MM.1S (cell line): ENCODE data around the gene PELI1.

Experiments
- DNase-seq: peaks from one replicate; pipeline ENCODE4 v3.0.0-alpha.2; 2015
- H2AFZ ChIP-seq: fragments of 300-600 bp; sonication (generic); 2 replicates; pipeline ENCODE4 v1.6.0; 2016; ENCODE audit warnings: antibody characterized with exemption, low read length
- H3F3A ChIP-seq: fragments of 300-600 bp; sonication (generic); 2 replicates; pipeline ENCODE4 v1.6.1; 2016; ENCODE audit warnings: mild to moderate bottlenecking, antibody characterized with exemption, low read length, moderate library complexity, mixed read lengths; ENCODE audit not compliant: insufficient read depth
- H3K27ac ChIP-seq: fragments of 300-600 bp; sonication (generic); 2 replicates; pipeline ENCODE4 v1.5.1; 2016; ENCODE audit warnings: mild to moderate bottlenecking, low read length
- H3K27me3 ChIP-seq: fragments of 300-600 bp; sonication (generic); replicated peaks from 2 replicates; pipeline ENCODE4 v1.6.0; 2016; ENCODE audit warnings: low read length; ENCODE audit not compliant: insufficient read depth
- H3K36me3 ChIP-seq: fragments of 300-600 bp; sonication (generic); replicated peaks from 2 replicates; pipeline ENCODE4 v1.6.1; 2016; ENCODE audit warnings: mild to moderate bottlenecking, low read length, mixed read lengths; ENCODE audit not compliant: insufficient read depth
- H3K4me1 ChIP-seq: fragments of 300-600 bp; sonication (generic); 2 replicates; pipeline ENCODE4 v1.6.1; 2016; ENCODE audit warnings: low read length, mixed read lengths
- H3K4me2 ChIP-seq: fragments of 300-600 bp; sonication (generic); 2 replicates; pipeline ENCODE4 v1.6.0; 2016; ENCODE audit warnings: low read depth, low read length
- H3K4me3 ChIP-seq: fragments of 300-600 bp; sonication (generic); 2 replicates; pipeline ENCODE4 v1.5.1; 2016; ENCODE audit warnings: low read length, mixed read lengths
- H3K79me2 ChIP-seq: fragments of 300-600 bp; sonication (generic); 2 replicates; pipeline ENCODE4 v1.6.1; 2016; ENCODE audit warnings: mixed run types, low read length, mixed read lengths
- H3K9ac ChIP-seq: fragments of 300-600 bp; sonication (generic); 2 replicates; pipeline ENCODE4 v1.6.1; 2016; ENCODE audit warnings: low read length, mixed read lengths
- H3K9me2 ChIP-seq: fragments of 300-600 bp; sonication (generic); replicated peaks from 2 replicates; pipeline ENCODE4 v1.6.1; 2016; ENCODE audit warnings: mild to moderate bottlenecking, low read length, mixed read lengths; ENCODE audit not compliant: insufficient read depth
- H3K9me3 ChIP-seq: fragments of 300-600 bp; sonication (generic); replicated peaks from 2 replicates; pipeline ENCODE4 v1.6.1; 2016; ENCODE audit warnings: mild to moderate bottlenecking, low read length, mixed read lengths; ENCODE audit not compliant: insufficient read depth
- H4K20me1 ChIP-seq: fragments of 300-600 bp; sonication (generic); 2 replicates; pipeline ENCODE4 v1.6.1; 2016; ENCODE audit warnings: mild to moderate bottlenecking, low read length, moderate library complexity, mixed read lengths; ENCODE audit not compliant: insufficient read depth
- EZH2 ChIP-seq: fragments of 300-600 bp; sonication (generic); optimal IDR thresholded peaks from 2 replicates; pipeline ENCODE3; 2017; ENCODE audit warnings: low read depth, mild to moderate bottlenecking, antibody characterized with exemption, low read length, mixed read lengths
- EZH2phosphoT487 ChIP-seq: fragments of 300-600 bp; sonication (generic); IDR thresholded peaks from 2 replicates; pipeline ENCODE4 v1.6.1; 2018; ENCODE audit warnings: antibody characterized with exemption, low read length
- TF ChIP-seq, protein P1 (sequence below): fragments of 300-600 bp; sonication (generic); IDR thresholded peaks from 2 replicates; pipeline ENCODE4 v1.5.1; 2016; ENCODE audit warnings: antibody characterized with exemption, low read length, mixed read lengths

PELI1 gene

DNA sequence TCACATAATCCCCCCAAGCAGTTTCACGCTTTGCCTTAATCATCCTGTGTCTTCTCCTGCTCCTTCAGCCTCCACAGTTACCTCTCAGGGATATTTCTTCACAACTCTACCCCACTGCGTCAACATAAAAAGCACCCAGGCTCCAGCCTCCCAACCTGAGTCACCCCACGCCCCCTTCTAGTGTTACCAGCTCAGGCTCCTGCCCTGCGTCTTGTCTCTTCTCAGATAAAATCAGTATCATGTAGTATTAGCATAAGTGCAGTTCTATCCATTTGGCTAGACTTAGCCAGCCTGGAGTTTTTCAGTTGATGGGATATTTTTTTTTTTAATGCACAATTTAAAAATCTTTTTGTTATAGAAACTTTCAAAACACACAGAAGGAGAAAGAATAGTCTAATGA is 9.6 kb upstream of the PELI1 start:
- no peaks in the 10 kb centered on the region for H4K20me1 ChIP-seq
- DNase-seq: no peak
- H3K9ac ChIP-seq: no peak overlapping the region
- TF ChIP-seq, protein P1, sequence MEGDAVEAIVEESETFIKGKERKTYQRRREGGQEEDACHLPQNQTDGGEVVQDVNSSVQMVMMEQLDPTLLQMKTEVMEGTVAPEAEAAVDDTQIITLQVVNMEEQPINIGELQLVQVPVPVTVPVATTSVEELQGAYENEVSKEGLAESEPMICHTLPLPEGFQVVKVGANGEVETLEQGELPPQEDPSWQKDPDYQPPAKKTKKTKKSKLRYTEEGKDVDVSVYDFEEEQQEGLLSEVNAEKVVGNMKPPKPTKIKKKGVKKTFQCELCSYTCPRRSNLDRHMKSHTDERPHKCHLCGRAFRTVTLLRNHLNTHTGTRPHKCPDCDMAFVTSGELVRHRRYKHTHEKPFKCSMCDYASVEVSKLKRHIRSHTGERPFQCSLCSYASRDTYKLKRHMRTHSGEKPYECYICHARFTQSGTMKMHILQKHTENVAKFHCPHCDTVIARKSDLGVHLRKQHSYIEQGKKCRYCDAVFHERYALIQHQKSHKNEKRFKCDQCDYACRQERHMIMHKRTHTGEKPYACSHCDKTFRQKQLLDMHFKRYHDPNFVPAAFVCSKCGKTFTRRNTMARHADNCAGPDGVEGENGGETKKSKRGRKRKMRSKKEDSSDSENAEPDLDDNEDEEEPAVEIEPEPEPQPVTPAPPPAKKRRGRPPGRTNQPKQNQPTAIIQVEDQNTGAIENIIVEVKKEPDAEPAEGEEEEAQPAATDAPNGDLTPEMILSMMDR: no peak
- TF ChIP-seq EZH2phosphoT487 (no peak), EZH2 (no peak)
- H3K27ac ChIP-seq: no peak overlapping the region
- no peaks in the 10 kb centered on the region for H3K9me3 ChIP-seq
- no peaks in the 10 kb centered on the region for H3F3A ChIP-seq
- H3K79me2 ChIP-seq: no peaks in the 10 kb centered on the region
- H3K27me3 ChIP-seq: no peaks in the 10 kb centered on the region
- no peak overlapping the region for H3K4me3 ChIP-seq
- H3K9me2 ChIP-seq: no peaks in the 10 kb centered on the region
- H3K4me2 ChIP-seq: no peak overlapping the region
- H3K36me3 ChIP-seq: no peaks in the 10 kb centered on the region
- H3K4me1 ChIP-seq: no peaks in the 10 kb centered on the region
- no peak overlapping the region for H2AFZ ChIP-seq

DNA sequence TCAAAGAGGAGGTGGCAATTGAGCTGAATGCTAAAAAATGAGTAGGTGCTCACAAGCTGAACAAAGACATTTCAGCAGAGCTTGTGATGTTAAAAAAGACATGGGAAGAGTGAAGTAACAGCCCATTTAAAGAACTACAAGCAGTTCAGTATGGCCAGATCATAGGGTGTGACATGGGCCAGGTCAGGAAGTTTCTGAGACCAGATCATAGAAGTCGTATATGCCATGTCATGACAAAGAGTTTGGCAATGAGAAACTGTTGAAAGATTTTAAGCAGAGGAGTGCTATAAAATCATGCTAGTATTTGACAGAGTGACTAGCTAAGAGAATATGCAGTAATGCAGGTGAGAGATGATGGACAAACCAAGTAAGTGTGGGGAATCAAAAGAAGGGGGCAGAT is 7.3 kb upstream of the PELI1 start:
- no peak overlapping the region for H2AFZ ChIP-seq
- H3K9ac ChIP-seq: no peak overlapping the region
- H3K4me3 ChIP-seq: no peak overlapping the region
- H3K4me1 ChIP-seq: no peaks in the 10 kb centered on the region
- DNase-seq: no peak
- TF ChIP-seq EZH2phosphoT487 (no peak), EZH2 (no peak)
- TF ChIP-seq, protein P1: no peak
- H3K79me2 ChIP-seq: no peaks in the 10 kb centered on the region
- no peaks in the 10 kb centered on the region for H3K36me3 ChIP-seq
- H3K27ac ChIP-seq: no peak overlapping the region
- H4K20me1 ChIP-seq: no peaks in the 10 kb centered on the region
- no peaks in the 10 kb centered on the region for H3K9me2 ChIP-seq
- no peaks in the 10 kb centered on the region for H3F3A ChIP-seq
- H3K27me3 ChIP-seq: no peaks in the 10 kb centered on the region
- no peaks in the 10 kb centered on the region for H3K9me3 ChIP-seq
- H3K4me2 ChIP-seq: no peak overlapping the region

DNA sequence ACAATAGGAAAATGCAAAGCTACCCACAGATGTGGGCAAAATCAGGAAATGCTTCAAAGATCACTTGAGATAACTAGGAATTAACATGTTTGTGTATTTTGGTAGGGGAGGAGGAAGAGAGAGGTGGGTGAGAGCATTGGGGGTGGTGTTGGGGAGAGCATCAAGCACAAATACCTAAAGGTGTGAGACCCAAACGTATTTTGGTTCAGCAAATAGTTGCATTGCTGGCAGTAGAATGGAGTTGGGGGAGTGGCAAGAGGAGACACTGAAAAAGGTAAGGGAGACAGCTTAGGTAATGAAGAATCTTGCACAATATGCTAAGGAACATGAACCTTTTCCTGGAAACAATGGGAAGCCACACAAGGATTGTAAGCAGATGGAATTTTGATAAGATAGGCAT is 1.5 kb upstream of the PELI1 start:
- Histone ChIP-seq H3K27me3 (no peaks in the 10 kb centered on the region), H3F3A (peaks cover 23% of the 10 kb centered on the region), H3K9me2 (no peaks in the 10 kb centered on the region), H3K9ac (no peak overlapping the region), H3K27ac (no peak overlapping the region), H3K4me1 (peaks cover 11% of the 10 kb centered on the region; the same call in 1 of the 2 replicates), H3K4me2 (no peak overlapping the region), H2AFZ (no peak overlapping the region), H4K20me1 (no peaks in the 10 kb centered on the region), H3K36me3 (no peaks in the 10 kb centered on the region), H3K79me2 (peaks cover 33% of the 10 kb centered on the region), H3K4me3 (no peak overlapping the region), H3K9me3 (no peaks in the 10 kb centered on the region)
- TF ChIP-seq EZH2phosphoT487 (no peak), EZH2 (no peak)
- TF ChIP-seq, protein P1: no peak
- no peak for DNase-seq
